ENCODE data around the gene CATSPER3. TPM values are rescaled to one million over a fixed set of nuclear protein-coding genes. Genes with fewer than 3 reads are reported as not detected.

The CATSPER3 gene
- polyA plus RNA-seq, 1 donor from 2014 or later, result 0.17 TPM

- Histone ChIP-seq H3K9me3 (ENCODE audit: low read length) (no peaks in the 10 kb centered on the region), H2AFZ (ENCODE audit: low read depth, low read length) (no peak overlapping the region), H3K9ac (ENCODE audit: low read length) (no peak overlapping the region), H3K27ac (ENCODE audit: low read length) (no peak overlapping the region), H3K36me3 (ENCODE audit: insufficient read depth, low read length) (no peaks in the 10 kb centered on the region), H3F3A (ENCODE audit: insufficient read depth, low read length, poor library complexity, severe bottlenecking) (no peaks in the 10 kb centered on the region), H3K79me2 (replicated peaks; ENCODE audit: insufficient read depth, low read length) (no peaks in the 10 kb centered on the region), H3K4me3 (ENCODE audit: low read length) (no peak overlapping the region), H3K27me3 (ENCODE audit: insufficient read depth, low read depth, low read length) (no peaks in the 10 kb centered on the region), H3K4me2 (ENCODE audit: low read length) (no peak overlapping the region), H3K9me2 (ENCODE audit: insufficient read depth, low read length) (no peaks in the 10 kb centered on the region), H4K20me1 (ENCODE audit: insufficient read depth) (no peaks in the 10 kb centered on the region)
- no peak for TF ChIP-seq SMC3 (conservative IDR thresholded peaks at IDR 0.05; ENCODE audit: poor library complexity)
- no peak for TF ChIP-seq CTCF (IDR thresholded peaks at IDR 0.05; ENCODE audit: poor library complexity, severe bottlenecking)
- TF ChIP-seq MXI1 (conservative IDR thresholded peaks at IDR 0.05; ENCODE audit: poor library complexity, severe bottlenecking), result no peak
- TF ChIP-seq RAD21 (conservative IDR thresholded peaks at IDR 0.05), result no peak
- no peak for TF ChIP-seq TAF1 (IDR thresholded peaks at IDR 0.05; ENCODE audit: low read depth)
- TF ChIP-seq EP300 (conservative IDR thresholded peaks at IDR 0.05; ENCODE audit: poor library complexity, severe bottlenecking), result no peak
- TF ChIP-seq POLR2AphosphoS5 (IDR thresholded peaks at IDR 0.05), result no peak
- no peak for TF ChIP-seq EZH2 (IDR thresholded peaks at IDR 0.05; ENCODE audit: borderline replicate concordance, insufficient read depth, low read length, poor library complexity, severe bottlenecking)
- TF ChIP-seq REST (IDR thresholded peaks at IDR 0.05; ENCODE audit: borderline replicate concordance), result no peak
These were observed 31.8 kb upstream of the CATSPER3 start for GRCh38 chr5:134935711-134936602.

- no peaks in the 10 kb centered on the region for H3K27me3 ChIP-seq (ENCODE audit: insufficient read depth, low read depth, low read length)
- H3K36me3 ChIP-seq (ENCODE audit: insufficient read depth, low read length), result no peaks in the 10 kb centered on the region
- no peak overlapping the region for H3K27ac ChIP-seq (ENCODE audit: low read length)
- no peaks in the 10 kb centered on the region for H4K20me1 ChIP-seq (ENCODE audit: insufficient read depth)
- H3K9me2 ChIP-seq (ENCODE audit: insufficient read depth, low read length), result no peaks in the 10 kb centered on the region
- no peaks in the 10 kb centered on the region for H3K79me2 ChIP-seq (replicated peaks; ENCODE audit: insufficient read depth, low read length)
- H3K9ac ChIP-seq (ENCODE audit: low read length), result no peak overlapping the region
- H3K4me2 ChIP-seq (ENCODE audit: low read length), result no peak overlapping the region
- no peak overlapping the region for H2AFZ ChIP-seq (ENCODE audit: low read depth, low read length)
- no peak overlapping the region for H3K4me3 ChIP-seq (ENCODE audit: low read length)
- TF ChIP-seq RAD21 (conservative IDR thresholded peaks at IDR 0.05), result no peak
- no peak for TF ChIP-seq MXI1 (conservative IDR thresholded peaks at IDR 0.05; ENCODE audit: poor library complexity, severe bottlenecking)
- no peak for TF ChIP-seq TAF1 (IDR thresholded peaks at IDR 0.05; ENCODE audit: low read depth)
- no peak for TF ChIP-seq SMC3 (conservative IDR thresholded peaks at IDR 0.05; ENCODE audit: poor library complexity)
- no peak for TF ChIP-seq CTCF (IDR thresholded peaks at IDR 0.05; ENCODE audit: poor library complexity, severe bottlenecking)
- TF ChIP-seq REST (IDR thresholded peaks at IDR 0.05; ENCODE audit: borderline replicate concordance), result no peak
- TF ChIP-seq POLR2AphosphoS5 (IDR thresholded peaks at IDR 0.05), result no peak
- no peak for TF ChIP-seq EZH2 (IDR thresholded peaks at IDR 0.05; ENCODE audit: borderline replicate concordance, insufficient read depth, low read length, poor library complexity, severe bottlenecking)
- TF ChIP-seq EP300 (conservative IDR thresholded peaks at IDR 0.05; ENCODE audit: poor library complexity, severe bottlenecking), result no peak
- no peaks in the 10 kb centered on the region for H3F3A ChIP-seq (ENCODE audit: insufficient read depth, low read length, poor library complexity, severe bottlenecking)
- H3K9me3 ChIP-seq (ENCODE audit: low read length), result no peaks in the 10 kb centered on the region
These were observed 30.2 kb upstream of the CATSPER3 start for GRCh38 chr5:134937526-134937925.

All from neural cell (in vitro differentiated cells).